HepG2 (cell line): ENCODE results near the gene QSOX2. TPM values are rescaled to one million over a fixed set of nuclear protein-coding genes. Genes with fewer than 3 reads are reported as not detected.

Experiments used
- ATAC-seq: fragments of 200-7000 bp; cut with Tn5 transposase; 3 replicates; pipeline ENCODE4 v1.9.1; 2020; ENCODE audit warnings: mild to moderate bottlenecking, moderate library complexity
- BruUV-seq: library from RNA; stranded (reverse); fragments of 400-500 nt; replicated peaks from 2 replicates; lab custom pipeline; 2021; lab: Mats Ljungman, UMichigan
- CTCF ChIA-PET: fragments of 300-600 bp; formaldehyde crosslinking; extraction: SDS; loops from one replicate; lab custom pipeline; 2021; ENCODE audit warnings: low total read pairs, inconsistent platforms, low intra/inter-chr PET ratio; lab: Yijun Ruan, JAX
- POLR2A ChIA-PET: fragments of 350-600 bp; sonication (Branson Sonifier 250); formaldehyde crosslinking; loops from one replicate; lab custom pipeline; 2020; ENCODE audit warnings: antibody characterized with exemption, inconsistent platforms; lab: Yijun Ruan, JAX
- DNase-seq: peaks from one replicate; pipeline ENCODE4 v3.0.0-alpha.2; 2015; ENCODE audit warnings: low spot score
- FAIRE-seq: peaks from 3 replicates; lab custom pipeline; 2011; peaks lifted over from hg19 to GRCh38; lab: Jason Lieb, UNC
- H2AFZ ChIP-seq: one replicate; pipeline ENCODE4 v1.6.1; 2011; ENCODE audit warnings: low read length, inconsistent platforms
- H3K27ac ChIP-seq: fragments of 300-600 bp; 3 replicates; pipeline ENCODE4 v1.8.0; 2011; ENCODE audit warnings: mixed run types, mild to moderate bottlenecking, mixed read lengths, low read length, inconsistent platforms; ENCODE audit not compliant: insufficient read depth; ENCODE audit errors: extremely low read length
- H3K27me3 ChIP-seq, 2 experiments: fragments of 200-600 bp in 1 of 2; 2 replicates in 1 of 2; 3 replicates in 1 of 2; pipeline versions ENCODE4 v1.6.0 to v1.8.0; 2011; ENCODE audit warnings: low read length in 2 of 2, mild to moderate bottlenecking in 2 of 2, moderate library complexity in 2 of 2, inconsistent platforms in 1 of 2; ENCODE audit not compliant: insufficient read depth in 2 of 2, control insufficient read depth in 1 of 2
- H3K36me3 ChIP-seq, 2 experiments: fragments of 200-600 bp in 1 of 2; replicated peaks in 1 of 2; 2 replicates in 1 of 2; 3 replicates in 1 of 2; pipeline versions ENCODE4 v1.5.1 to v1.8.0; 2011; ENCODE audit warnings: low read length in 2 of 2, inconsistent platforms in 1 of 2; ENCODE audit not compliant: insufficient read depth in 2 of 2, control insufficient read depth in 1 of 2
- H3K4me1 ChIP-seq: 2 replicates; pipeline ENCODE4 v1.5.1; 2012; ENCODE audit warnings: low read length, inconsistent platforms; ENCODE audit not compliant: insufficient read depth
- H3K4me2 ChIP-seq: 2 replicates; pipeline ENCODE4 v1.6.0; 2011; ENCODE audit warnings: low read depth, low read length, inconsistent platforms
- H3K4me3 ChIP-seq, 3 experiments: fragments of 200-600 bp in 1 of 3; sonication (generic), shearing (Covaris generic) in 1 of 3; replicated peaks in 1 of 3; 2 replicates each; pipeline ENCODE4 v1.5.1; 2011 to 2016; ENCODE audit warnings: low read length in 3 of 3, inconsistent platforms in 2 of 3, low read depth in 2 of 3, mild to moderate bottlenecking in 2 of 3, control low read depth in 1 of 3, mixed read lengths in 1 of 3; ENCODE audit not compliant: insufficient read depth in 1 of 3
- H3K79me2 ChIP-seq: one replicate; pipeline ENCODE4 v1.6.1; 2011; ENCODE audit warnings: low read length, inconsistent platforms; ENCODE audit not compliant: insufficient read depth
- H3K9ac ChIP-seq: 2 replicates; pipeline ENCODE4 v1.6.0; 2011; ENCODE audit warnings: mild to moderate bottlenecking, low read depth, low read length, inconsistent platforms; ENCODE audit not compliant: insufficient read depth
- H3K9me3 ChIP-seq: 2 replicates; pipeline ENCODE4 v1.5.1; 2012; ENCODE audit warnings: mild to moderate bottlenecking, low read length
- H4K20me1 ChIP-seq: 2 replicates; pipeline ENCODE4 v1.6.0; 2011; ENCODE audit warnings: inconsistent platforms, mild to moderate bottlenecking, low read length, moderate library complexity; ENCODE audit not compliant: insufficient read depth
- ELF4 ChIP-seq: sonication (generic); formaldehyde crosslinking; IDR thresholded peaks from 2 replicates; pipeline ENCODE4 v1.5.0; 2020; ENCODE audit warnings: missing genetic modification reagents, mild to moderate bottlenecking, moderate library complexity, borderline replicate concordance
- ERF ChIP-seq: IDR thresholded peaks from 2 replicates; pipeline ENCODE4 v1.6.1; 2018; ENCODE audit warnings: missing biosample characterization, missing genetic modification reagents
- GABPA ChIP-seq, 2 experiments: IDR thresholded peaks; 2 replicates each; pipeline ENCODE4 v1.6.1; 2011 to 2016; ENCODE audit warnings: low read depth in 2 of 2, low read length in 1 of 2, missing biosample characterization in 1 of 2, missing genetic modification characterization in 1 of 2
- HNF4A ChIP-seq: sonication (generic); formaldehyde crosslinking; IDR thresholded peaks from 2 replicates; pipeline ENCODE4 v1.4.0; 2020; ENCODE audit warnings: missing genetic modification reagents
- KDM3A ChIP-seq: IDR thresholded peaks from 2 replicates; pipeline ENCODE4 v1.6.1; 2018; ENCODE audit warnings: low read depth, missing compliant biosample characterization
- MYC ChIP-seq: sonication (generic); formaldehyde crosslinking; IDR thresholded peaks from 2 replicates; pipeline ENCODE4 v1.9.0; 2021; ENCODE audit warnings: missing genetic modification reagents, borderline replicate concordance
- ZBTB43 ChIP-seq: sonication (generic); formaldehyde crosslinking; conservative IDR thresholded peaks from 2 replicates; pipeline ENCODE4 v1.4.0; 2020; ENCODE audit warnings: missing genetic modification reagents
- ZNF138 ChIP-seq: sonication (generic); formaldehyde crosslinking; IDR thresholded peaks from 2 replicates; pipeline ENCODE4 v1.5.0; 2020; ENCODE audit warnings: mild to moderate bottlenecking, low read depth, missing genetic modification reagents
- ZNF20 ChIP-seq: sonication (generic); formaldehyde crosslinking; IDR thresholded peaks from 2 replicates; pipeline ENCODE4 v1.4.0; 2020; ENCODE audit warnings: mild to moderate bottlenecking, moderate library complexity, missing genetic modification reagents
- ZNF567 ChIP-seq: sonication (generic); formaldehyde crosslinking; IDR thresholded peaks from 2 replicates; pipeline ENCODE4 v1.8.1; 2023; ENCODE audit warnings: mild to moderate bottlenecking, missing genetic modification reagents, borderline replicate concordance
- WGBS: methylation state at CpG from one replicate; pipeline ENCODE4 v1.1.6; 2017; ENCODE audit warnings: low lambda C conversion rate; 5-methylcytosine and 5-hydroxymethylcytosine counted together
- in situ Hi-C: cut with HindIII; loops from 2 replicates; pipeline ENCODE4 v1.10.0; 2017; ENCODE audit warnings: low pct_unique_long_range_greater_than_20kb; ENCODE audit not compliant: extremely low pct_ligation_motif_present
- intact Hi-C: fragments of 100-400 bp; cut with micrococcal nuclease; formaldehyde crosslinking; loops from one replicate; pipeline ENCODE4 v1.10.0; 2022; ENCODE audit not compliant: unreplicated experiment
- polyA plus RNA-seq, 8 experiments: library from polyadenylated mRNA; depleted of rRNA in 3 of 8; stranded (reverse) in 7 of 8; unstranded in 1 of 8; fragments of >200 nt; fragmentation: Illumina TruSeq in 4 of 8; extraction: Trizol in 4 of 8; gene quantifications; 2 replicates each; pipeline versions ENCODE4 v1.2.1 to v1.2.3, GENCODE V29; 2011 to 2016; ENCODE audit warnings: low read depth in 4 of 8, missing spikeins in 1 of 8, mixed read lengths in 1 of 8; ENCODE audit not compliant: insufficient read depth in 1 of 8
- total RNA-seq, 5 experiments: library from RNA; depleted of rRNA; stranded (reverse); fragments of >200 nt; fragmentation: Illumina TruSeq; extraction: Trizol; gene quantifications; 2 replicates each; pipeline ENCODE4 v1.2.3, GENCODE V29; 2016; ENCODE audit warnings: low read depth in 1 of 5
- TF ChIP-seq, protein P1 (sequence below): sonication (generic); formaldehyde crosslinking; IDR thresholded peaks from 2 replicates; pipeline ENCODE4 v1.8.1; 2023; ENCODE audit warnings: missing genetic modification reagents, mild to moderate bottlenecking, borderline replicate concordance

Gene QSOX2
- total and polyA plus RNA-seq, 2 of the 13 experiments (the other 11 are each of a cell fraction or from before 2014, with no cell fraction given) = 27.1 to 42.1 TPM

GRCh38 chr9:136292026-136292538 lies 46.5 kb upstream of the QSOX2 start:
- H3K4me3 ChIP-seq = no peak overlapping the region
- intact Hi-C loops = no loop called here
- no peak overlapping the region for H2AFZ ChIP-seq
- TF ChIP-seq ZBTB43 = no peak
- TF ChIP-seq ELF4 (CRISPR knock-in tag) = no peak
- no peak for TF ChIP-seq HNF4A
- no peak for TF ChIP-seq ZNF567 (CRISPR knock-in tag)
- TF ChIP-seq KDM3A = no peak
- TF ChIP-seq MYC (CRISPR knock-in tag) = no peak
- TF ChIP-seq, protein P1, sequence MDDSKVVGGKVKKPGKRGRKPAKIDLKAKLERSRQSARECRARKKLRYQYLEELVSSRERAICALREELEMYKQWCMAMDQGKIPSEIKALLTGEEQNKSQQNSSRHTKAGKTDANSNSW (CRISPR knock-in tag) = no peak
- no peak for TF ChIP-seq ZNF138
- no peak for TF ChIP-seq GABPA (IDR thresholded peaks at IDR 0.05; ENCODE audit: low read depth, low read length)
- TF ChIP-seq GABPA (CRISPR knock-in tag; IDR thresholded peaks at IDR 0.05; ENCODE audit: low read depth) = no peak
- TF ChIP-seq ERF (CRISPR knock-in tag) = no peak
- TF ChIP-seq ZNF20 (CRISPR knock-in tag) = no peak
- TF ChIP-seq, all 625 proteins: peak for 0
- H4K20me1 ChIP-seq = no peaks in the 10 kb centered on the region
- in situ Hi-C loops = no loop called here
- ChIA-PET POLR2A (interaction anchor here (1.3 kb wide), 1 partner anchor 71 kb away, joined by 4 read pairs; no protein-coding TSS in a partner anchor), CTCF (no interaction called here)
- no TSS peak for BruUV-seq
- H3K9me3 ChIP-seq = no peaks in the 10 kb centered on the region
- ATAC-seq (no peak), DNase-seq (no peak), FAIRE-seq (no peak)
- no peak overlapping the region for H3K27ac ChIP-seq
- no peaks in the 10 kb centered on the region for H3K79me2 ChIP-seq
- H3K9ac ChIP-seq = no peak overlapping the region
- H3K27me3 ChIP-seq = peaks cover 11 to 51% of the 10 kb centered on the region in 2 experiments
- 48% methylated on average over 10 of the region's 19 CpGs for WGBS
- no peaks in the 10 kb centered on the region for H3K36me3 ChIP-seq
- no peak overlapping the region for H3K4me2 ChIP-seq
- peaks cover 35% of the 10 kb centered on the region for H3K4me1 ChIP-seq
